ENCODE measurements around the gene ARSI.

Gene ARSI

DNA sequence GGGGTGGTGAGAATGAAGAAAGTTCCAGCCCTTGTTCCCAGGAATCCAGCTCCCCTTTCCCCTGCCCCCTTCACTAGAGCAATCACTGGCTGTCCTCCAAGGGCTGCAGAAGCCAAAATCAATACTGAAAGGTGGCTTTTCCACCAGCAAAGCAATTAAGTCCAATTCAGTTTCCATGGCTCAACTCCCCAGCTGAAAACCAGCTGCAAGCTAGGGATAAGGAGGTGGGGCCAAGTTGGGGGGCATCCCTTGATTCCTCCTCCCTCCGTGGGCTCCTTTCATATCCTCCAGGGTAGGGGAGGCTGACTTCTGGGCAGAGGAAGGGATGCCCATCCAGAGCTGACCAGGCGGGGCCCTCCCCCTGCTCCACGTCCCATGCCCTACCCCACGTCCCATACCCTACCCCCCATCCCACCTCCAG lies 35.8 kb downstream of the ARSI start:
- TF ChIP-seq, protein P1, sequence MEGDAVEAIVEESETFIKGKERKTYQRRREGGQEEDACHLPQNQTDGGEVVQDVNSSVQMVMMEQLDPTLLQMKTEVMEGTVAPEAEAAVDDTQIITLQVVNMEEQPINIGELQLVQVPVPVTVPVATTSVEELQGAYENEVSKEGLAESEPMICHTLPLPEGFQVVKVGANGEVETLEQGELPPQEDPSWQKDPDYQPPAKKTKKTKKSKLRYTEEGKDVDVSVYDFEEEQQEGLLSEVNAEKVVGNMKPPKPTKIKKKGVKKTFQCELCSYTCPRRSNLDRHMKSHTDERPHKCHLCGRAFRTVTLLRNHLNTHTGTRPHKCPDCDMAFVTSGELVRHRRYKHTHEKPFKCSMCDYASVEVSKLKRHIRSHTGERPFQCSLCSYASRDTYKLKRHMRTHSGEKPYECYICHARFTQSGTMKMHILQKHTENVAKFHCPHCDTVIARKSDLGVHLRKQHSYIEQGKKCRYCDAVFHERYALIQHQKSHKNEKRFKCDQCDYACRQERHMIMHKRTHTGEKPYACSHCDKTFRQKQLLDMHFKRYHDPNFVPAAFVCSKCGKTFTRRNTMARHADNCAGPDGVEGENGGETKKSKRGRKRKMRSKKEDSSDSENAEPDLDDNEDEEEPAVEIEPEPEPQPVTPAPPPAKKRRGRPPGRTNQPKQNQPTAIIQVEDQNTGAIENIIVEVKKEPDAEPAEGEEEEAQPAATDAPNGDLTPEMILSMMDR (IDR thresholded peaks at IDR 0.05; ENCODE audit: extremely low read depth, insufficient read depth, missing control alignments): no peak
- no peak for DNase-seq (ENCODE audit: low spot score)
- in situ Hi-C loops (cut with MboI; ENCODE audit: low pct_unique_long_range_greater_than_20kb, low sequenced_read_pairs, unreplicated experiment): no loop called here

DNA sequence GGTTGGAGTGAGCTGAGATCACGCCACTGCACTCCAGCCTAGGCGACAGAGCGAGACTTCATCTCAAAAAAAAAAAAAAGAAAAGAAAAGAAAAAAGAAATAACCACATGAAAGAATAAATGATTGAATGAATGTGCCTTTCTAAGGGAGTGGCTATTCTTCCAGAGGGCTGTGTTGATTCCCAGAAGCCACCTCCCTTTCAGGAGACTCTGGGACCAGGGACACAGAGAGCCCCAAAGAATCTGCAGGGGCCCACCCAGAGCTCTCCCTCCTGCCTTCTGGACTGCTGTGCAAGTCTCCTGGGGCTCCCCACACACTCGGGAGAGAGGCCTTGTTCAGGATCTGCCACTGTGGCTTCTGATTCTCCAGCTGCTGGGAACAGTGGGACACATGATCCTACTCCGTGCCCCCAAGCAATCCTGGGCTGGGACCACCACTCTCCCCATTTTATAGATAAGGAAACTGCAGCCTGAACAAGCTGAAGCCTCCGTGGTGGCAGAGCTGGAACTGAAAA lies 36.8 kb downstream of the ARSI start:
- TF ChIP-seq, protein P1 (IDR thresholded peaks at IDR 0.05; ENCODE audit: extremely low read depth, insufficient read depth, missing control alignments): no peak
- in situ Hi-C loops (cut with MboI; ENCODE audit: low pct_unique_long_range_greater_than_20kb, low sequenced_read_pairs, unreplicated experiment): no loop called here

DNA sequence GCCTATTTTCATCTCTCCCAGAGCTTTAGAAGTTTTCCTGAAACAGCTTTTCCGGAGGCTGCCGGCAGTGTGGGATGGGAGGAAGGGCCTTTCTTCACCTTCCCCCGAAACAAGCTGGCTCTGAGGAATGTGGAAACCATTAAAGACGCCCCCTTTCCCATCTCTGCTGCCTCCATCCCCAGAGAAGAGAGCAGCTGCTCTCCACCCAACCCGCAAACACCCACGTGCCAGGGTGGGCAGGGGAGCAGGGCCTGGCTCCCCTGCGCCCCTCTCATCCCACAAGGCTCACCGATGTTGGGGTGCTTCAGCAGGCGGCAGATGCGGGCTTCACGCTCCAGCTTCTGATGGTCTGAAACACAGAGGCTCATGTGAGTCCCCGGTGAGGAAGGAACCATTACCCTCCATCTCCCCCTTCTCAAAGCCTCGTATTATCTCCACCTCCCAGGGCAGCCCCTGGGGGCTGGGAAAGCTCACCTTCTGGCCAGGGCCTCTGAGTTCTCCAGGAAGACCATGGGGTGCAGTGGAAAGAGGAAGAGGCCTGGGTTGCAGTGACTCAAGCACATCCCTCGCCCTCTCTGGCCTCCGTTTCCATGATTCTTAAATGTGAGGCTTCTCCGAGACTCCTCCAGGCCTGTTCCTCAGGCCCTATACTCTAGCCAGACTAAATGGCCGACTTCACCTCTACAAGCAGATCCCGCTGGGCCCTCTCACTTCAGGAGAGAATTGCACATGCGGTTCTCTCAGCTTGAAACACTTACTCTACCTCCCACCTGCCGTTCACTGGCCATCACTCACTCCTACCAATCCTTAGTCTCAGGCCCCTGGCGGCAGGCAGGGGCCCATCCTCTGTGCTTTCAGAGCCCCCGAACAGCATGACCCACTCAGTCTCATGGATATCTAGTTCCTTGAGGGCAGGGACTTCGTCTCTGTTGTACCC lies 37.8 kb downstream of the ARSI start:
- no peak for DNase-seq (ENCODE audit: low spot score)
- TF ChIP-seq, protein P1 (IDR thresholded peaks at IDR 0.05; ENCODE audit: extremely low read depth, insufficient read depth, missing control alignments): no peak
- in situ Hi-C loops (cut with MboI; ENCODE audit: low pct_unique_long_range_greater_than_20kb, low sequenced_read_pairs, unreplicated experiment): no loop called here

More for the DNA sequence above, 36.8 kb downstream of the ARSI start:
- DNase-seq (ENCODE audit: low spot score): no peak

DNA sequence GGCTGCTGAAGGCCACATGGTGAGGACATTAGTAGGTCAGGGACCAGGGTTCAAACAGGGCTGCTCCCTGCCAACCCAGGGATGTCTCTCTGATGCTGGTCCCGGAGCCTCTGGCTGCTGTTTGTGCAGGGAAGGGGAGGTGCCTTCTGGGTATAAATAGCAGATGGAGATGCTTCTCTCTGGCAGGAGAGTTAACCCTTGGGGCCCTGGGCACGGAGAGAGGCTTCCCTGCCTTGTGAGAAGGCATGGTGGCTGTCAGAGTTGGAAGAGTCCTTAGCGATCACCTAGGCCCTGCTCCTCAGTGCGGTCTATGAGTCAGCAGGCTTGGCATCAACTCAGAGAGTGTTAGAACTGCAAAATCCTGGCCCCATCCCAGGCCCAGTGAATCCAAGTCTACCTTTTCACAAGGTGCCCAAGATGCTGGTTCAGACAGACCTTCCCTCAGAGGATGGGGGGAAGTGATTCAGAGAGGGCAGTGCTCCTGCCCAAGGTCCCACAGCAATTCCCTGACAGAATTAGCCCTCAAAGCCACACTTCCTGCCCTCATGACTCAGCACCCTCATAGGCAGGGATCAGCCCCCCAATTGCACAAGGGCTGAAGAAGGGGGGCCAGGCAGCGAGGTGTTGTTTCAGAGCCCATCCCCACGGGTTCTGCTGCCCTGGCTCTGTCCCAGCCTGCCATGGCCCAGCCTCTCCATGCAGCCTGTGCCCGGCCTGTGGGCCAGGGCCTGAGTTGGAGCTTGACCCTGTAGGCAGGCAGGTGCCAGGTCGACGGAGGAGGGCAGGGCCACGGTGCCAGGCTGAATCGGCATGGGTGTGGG lies 38.7 kb downstream of the ARSI start:
- no peak for DNase-seq (ENCODE audit: low spot score)
- TF ChIP-seq, protein P1 (IDR thresholded peaks at IDR 0.05; ENCODE audit: extremely low read depth, insufficient read depth, missing control alignments): no peak
- in situ Hi-C loops (cut with MboI; ENCODE audit: low pct_unique_long_range_greater_than_20kb, low sequenced_read_pairs, unreplicated experiment): no loop called here

DNA sequence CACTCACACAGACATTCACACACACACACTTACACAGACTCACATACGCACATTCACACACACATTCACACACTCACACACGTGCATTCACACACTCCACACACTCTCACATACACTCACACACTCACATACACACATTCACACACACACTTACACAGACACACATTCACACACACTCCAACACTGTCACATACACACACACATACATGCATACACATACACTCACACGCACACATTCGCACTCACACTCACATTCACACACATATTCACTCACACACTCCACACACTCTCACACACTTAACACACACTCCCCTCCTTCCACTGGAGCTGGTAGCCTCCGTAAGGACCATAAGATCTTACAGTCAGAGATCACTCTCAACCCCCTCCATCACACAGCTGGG lies 39.3 kb downstream of the ARSI start:
- DNase-seq (ENCODE audit: low spot score): no peak
- in situ Hi-C loops (cut with MboI; ENCODE audit: low pct_unique_long_range_greater_than_20kb, low sequenced_read_pairs, unreplicated experiment): no loop called here
- TF ChIP-seq, protein P1 (IDR thresholded peaks at IDR 0.05; ENCODE audit: extremely low read depth, insufficient read depth, missing control alignments): no peak

DNA sequence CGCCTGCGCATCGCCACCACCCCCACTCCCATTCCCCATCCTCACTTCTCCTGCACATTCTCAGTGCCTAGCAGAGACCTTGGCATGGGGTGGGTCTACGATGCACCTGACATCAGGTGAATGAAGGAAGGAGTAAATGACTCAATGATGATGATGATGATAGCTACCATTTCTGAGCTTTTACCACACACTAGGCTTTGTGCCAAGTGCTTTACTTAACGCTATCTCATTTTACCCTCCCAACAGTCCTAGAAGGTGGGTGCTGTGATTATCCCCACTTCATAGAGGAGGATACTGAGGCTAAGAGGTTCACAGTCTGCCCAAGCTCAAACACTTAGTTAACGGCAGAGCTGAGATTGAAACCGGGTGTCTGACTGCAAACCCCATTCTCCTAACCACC lies 40.2 kb downstream of the ARSI start:
- in situ Hi-C loops (cut with MboI; ENCODE audit: low pct_unique_long_range_greater_than_20kb, low sequenced_read_pairs, unreplicated experiment): no loop called here
- DNase-seq (ENCODE audit: low spot score): no peak
- TF ChIP-seq, protein P1 (IDR thresholded peaks at IDR 0.05; ENCODE audit: extremely low read depth, insufficient read depth, missing control alignments): no peak

All from GM13977 (cell line).